Neuronal stem cell (in vitro differentiated cells): Measurements from ENCODE around the gene SLC32A1. TPM values are rescaled to one million over a fixed set of nuclear protein-coding genes. Genes with fewer than 3 reads are reported as not detected.

Source experiments
- DNase-seq: peaks from one replicate; pipeline ENCODE4 v3.0.0-alpha.2; 2013; ENCODE audit warnings: low spot score
- H2AFZ ChIP-seq: one replicate; pipeline ENCODE4 v1.6.1; 2013; ENCODE audit warnings: mild to moderate bottlenecking, low read length, inconsistent platforms
- H2AK5ac ChIP-seq: 2 replicates; pipeline ENCODE4 v1.6.1; 2013; ENCODE audit warnings: low read depth, mild to moderate bottlenecking, inconsistent platforms, low read length, moderate library complexity, mixed read lengths
- H2BK120ac ChIP-seq: 2 replicates; pipeline ENCODE4 v1.6.1; 2013; ENCODE audit warnings: low read depth, mild to moderate bottlenecking, inconsistent platforms, low read length, moderate library complexity, mixed read lengths
- H2BK12ac ChIP-seq: one replicate; pipeline ENCODE4 v1.6.1; 2013; ENCODE audit warnings: low read length, inconsistent platforms
- H2BK15ac ChIP-seq: 2 replicates; pipeline ENCODE4 v1.6.1; 2013; ENCODE audit warnings: mild to moderate bottlenecking, low read length, inconsistent platforms, mixed read lengths
- H2BK5ac ChIP-seq: one replicate; pipeline ENCODE4 v1.6.1; 2013; ENCODE audit warnings: inconsistent platforms, mild to moderate bottlenecking, low read length, moderate library complexity
- H3K14ac ChIP-seq: one replicate; pipeline ENCODE4 v1.6.1; 2013; ENCODE audit warnings: low read length, inconsistent platforms
- H3K18ac ChIP-seq: 2 replicates; pipeline ENCODE4 v1.6.1; 2013; ENCODE audit warnings: low read length, inconsistent platforms
- H3K23ac ChIP-seq: 2 replicates; pipeline ENCODE4 v1.6.1; 2013; ENCODE audit warnings: low read depth, mild to moderate bottlenecking, mixed read lengths, low read length, inconsistent platforms; ENCODE audit not compliant: poor library complexity
- H3K27ac ChIP-seq: replicated peaks from 3 replicates; pipeline ENCODE4 v1.5.1; 2013; ENCODE audit warnings: low read length, inconsistent platforms
- H3K27me3 ChIP-seq, 3 experiments: 2 replicates each; pipeline ENCODE4 v1.6.1; 2013; ENCODE audit warnings: low read length in 3 of 3, mild to moderate bottlenecking in 2 of 3, inconsistent platforms in 1 of 3, low read depth in 1 of 3, mixed read lengths in 1 of 3, moderate library complexity in 1 of 3; ENCODE audit not compliant: control insufficient read depth in 3 of 3, insufficient read depth in 3 of 3
- H3K36me3 ChIP-seq, 2 donors: replicated peaks in 1 of 2; 2 replicates each; pipeline ENCODE4 v1.6.1; 2013; ENCODE audit warnings: low read length in 2 of 2; ENCODE audit not compliant: control insufficient read depth in 2 of 2, insufficient read depth in 2 of 2
- H3K4ac ChIP-seq: 2 replicates; pipeline ENCODE4 v1.6.1; 2013; ENCODE audit warnings: inconsistent platforms, mild to moderate bottlenecking, low read length, moderate library complexity
- H3K4me1 ChIP-seq, 2 donors: 1 replicate in 1 of 2; 2 replicates in 1 of 2; pipeline ENCODE4 v1.6.1; 2013; ENCODE audit warnings: low read length in 2 of 2, low read depth in 1 of 2; ENCODE audit not compliant: control insufficient read depth in 2 of 2, insufficient read depth in 1 of 2
- H3K4me2 ChIP-seq: one replicate; pipeline ENCODE4 v1.6.1; 2013; ENCODE audit warnings: mild to moderate bottlenecking, low read length, inconsistent platforms; ENCODE audit not compliant: insufficient read depth, poor library complexity, severe bottlenecking
- H3K4me3 ChIP-seq, 2 donors: 2 replicates each; pipeline ENCODE4 v1.5.1; 2013; ENCODE audit warnings: low read length in 2 of 2, mild to moderate bottlenecking in 2 of 2, inconsistent platforms in 1 of 2, moderate library complexity in 1 of 2
- H3K79me1 ChIP-seq: one replicate; pipeline ENCODE4 v1.6.1; 2013; ENCODE audit warnings: low read depth, mild to moderate bottlenecking, inconsistent platforms, low read length, moderate library complexity
- H3K9ac ChIP-seq: one replicate; pipeline ENCODE4 v1.6.1; 2013; ENCODE audit warnings: mild to moderate bottlenecking, low read depth, low read length, inconsistent platforms; ENCODE audit not compliant: poor library complexity
- H3K9me3 ChIP-seq, 2 donors: replicated peaks in 1 of 2; 2 replicates each; pipeline versions ENCODE3 to v1.6.1; 2013; ENCODE audit warnings: low read length in 2 of 2, mild to moderate bottlenecking in 2 of 2, inconsistent platforms in 1 of 2, low read depth in 1 of 2, mixed read lengths in 1 of 2, moderate library complexity in 1 of 2; ENCODE audit not compliant: control insufficient read depth in 2 of 2, insufficient read depth in 1 of 2
- H4K8ac ChIP-seq: one replicate; pipeline ENCODE4 v1.6.1; 2013; ENCODE audit warnings: low read depth, mild to moderate bottlenecking, inconsistent platforms, low read length, moderate library complexity
- H4K91ac ChIP-seq: one replicate; pipeline ENCODE4 v1.6.1; 2013; ENCODE audit warnings: low read length, low read depth, mild to moderate bottlenecking, inconsistent platforms; ENCODE audit not compliant: poor library complexity
- WGBS, 2 donors: extraction: QIAGEN DNeasy Blood & Tissue Kit; methylation state at CpG; one replicate each; pipeline ENCODE4 v1.1.7; 2013; ENCODE audit warnings: missing lambda C conversion rate in 2 of 2, mixed read lengths in 1 of 2; ENCODE audit not compliant: insufficient read length in 2 of 2, insufficient replicate concordance in 1 of 2; ENCODE audit errors: extremely low coverage in 2 of 2; 5-methylcytosine and 5-hydroxymethylcytosine counted together
- polyA plus RNA-seq, 2 experiments: library from polyadenylated mRNA; stranded (reverse); fragments of 200-250 nt; gene quantifications; one replicate each; pipeline ENCODE4 v1.2.3, GENCODE V29; 2013

The SLC32A1 gene, protein sequence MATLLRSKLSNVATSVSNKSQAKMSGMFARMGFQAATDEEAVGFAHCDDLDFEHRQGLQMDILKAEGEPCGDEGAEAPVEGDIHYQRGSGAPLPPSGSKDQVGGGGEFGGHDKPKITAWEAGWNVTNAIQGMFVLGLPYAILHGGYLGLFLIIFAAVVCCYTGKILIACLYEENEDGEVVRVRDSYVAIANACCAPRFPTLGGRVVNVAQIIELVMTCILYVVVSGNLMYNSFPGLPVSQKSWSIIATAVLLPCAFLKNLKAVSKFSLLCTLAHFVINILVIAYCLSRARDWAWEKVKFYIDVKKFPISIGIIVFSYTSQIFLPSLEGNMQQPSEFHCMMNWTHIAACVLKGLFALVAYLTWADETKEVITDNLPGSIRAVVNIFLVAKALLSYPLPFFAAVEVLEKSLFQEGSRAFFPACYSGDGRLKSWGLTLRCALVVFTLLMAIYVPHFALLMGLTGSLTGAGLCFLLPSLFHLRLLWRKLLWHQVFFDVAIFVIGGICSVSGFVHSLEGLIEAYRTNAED
- 0.11 TPM for polyA plus RNA-seq (2013, experiment 1 of 2)
- polyA plus RNA-seq (2013, experiment 2 of 2): 0.14 TPM

GRCh38 chr20:38723848-38724625, at the start of gene SLC32A1:
TSS of gene SLC32A1 (plus strand) at chr20:38724486. CDS start at chr20:38724725, 239 bp downstream.
- H3K4ac ChIP-seq: no peak within 1 kb of the TSS
- H3K36me3 ChIP-seq: no peaks in the 10 kb centered on the region
- no peak within 1 kb of the TSS for H3K27ac ChIP-seq
- no peak within 1 kb of the TSS for H2BK120ac ChIP-seq
- peak within 1 kb of the TSS; percentile 4 for H2BK12ac ChIP-seq
- H3K4me3 ChIP-seq: peak within 1 kb of the TSS in 1 of 2 donors; percentile 13
- peak within 1 kb of the TSS; percentile 82 for H2AFZ ChIP-seq
- peak within 1 kb of the TSS; percentile 92 for H3K18ac ChIP-seq
- peaks cover 62 to 100% (median 95%) of the 10 kb centered on the region in 3 experiments for H3K27me3 ChIP-seq
- WGBS, 2 donors: no CpG with 5 or more reads among the region's 76 CpGs
- H3K9me3 ChIP-seq: peaks cover 5 to 9% of the 10 kb centered on the region in 2 donors
- H3K14ac ChIP-seq: peak within 1 kb of the TSS; percentile 49
- H3K4me2 ChIP-seq: peak within 1 kb of the TSS; percentile 72
- peak within 1 kb of the TSS; percentile 33 for H2AK5ac ChIP-seq
- DNase-seq: no peak
- H3K79me1 ChIP-seq: no peaks in the 10 kb centered on the region
- H3K9ac ChIP-seq: peak within 1 kb of the TSS; percentile 24
- H4K8ac ChIP-seq: no peak within 1 kb of the TSS
- H2BK5ac ChIP-seq: peak within 1 kb of the TSS; percentile 7
- peak within 1 kb of the TSS; percentile 68 for H2BK15ac ChIP-seq
- H4K91ac ChIP-seq: no peak within 1 kb of the TSS
- H3K23ac ChIP-seq: peak within 1 kb of the TSS; percentile 83
- H3K4me1 ChIP-seq: peaks cover 9 to 38% of the 10 kb centered on the region in 2 donors

DNA sequence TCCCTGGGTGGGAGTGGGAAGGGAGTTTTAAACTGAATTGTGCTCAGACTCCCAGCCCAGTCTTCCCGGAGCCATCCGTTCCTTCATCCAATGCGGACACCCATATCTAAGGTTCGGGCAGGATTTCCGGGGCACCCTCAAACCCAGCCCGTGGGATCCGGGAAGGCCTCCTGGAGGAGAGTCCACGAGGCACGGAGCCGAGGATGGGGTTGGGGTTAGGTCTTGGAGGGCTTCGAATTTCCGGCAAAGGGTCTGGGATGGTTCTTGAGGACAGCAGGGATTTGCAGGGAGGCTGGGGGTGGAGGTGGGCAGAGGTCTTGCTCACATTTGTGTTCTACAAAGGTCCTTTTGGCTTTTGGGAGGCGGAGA, 49.5 kb upstream of the SLC32A1 start:
- no peak overlapping the region for H3K27ac ChIP-seq
- no peak overlapping the region for H2BK120ac ChIP-seq
- H3K4me2 ChIP-seq: peak overlapping the region; percentile 54
- H3K4ac ChIP-seq: no peak overlapping the region
- DNase-seq: no peak
- H3K27me3 ChIP-seq: peaks cover 0 to 39% (median 19%) of the 10 kb centered on the region in 3 experiments
- peak overlapping the region; percentile 7 to 18 for H3K4me3 ChIP-seq
- H2AK5ac ChIP-seq: peak overlapping the region; percentile 91
- no peak overlapping the region for H2BK12ac ChIP-seq
- H3K9me3 ChIP-seq: peaks cover 0 to 2% of the 10 kb centered on the region in 2 donors
- H3K23ac ChIP-seq: no peak overlapping the region
- peak overlapping the region; percentile 93 for H2AFZ ChIP-seq
- H2BK15ac ChIP-seq: peak overlapping the region; percentile 81
- H3K9ac ChIP-seq: no peak overlapping the region
- no peaks in the 10 kb centered on the region for H3K36me3 ChIP-seq
- no peak overlapping the region for H3K14ac ChIP-seq
- no peak overlapping the region for H4K91ac ChIP-seq
- no CpG with 5 or more reads among the region's 13 CpGs for WGBS, 2 donors
- H3K18ac ChIP-seq: peak overlapping the region; percentile 91
- H4K8ac ChIP-seq: no peak overlapping the region
- H2BK5ac ChIP-seq: no peak overlapping the region
- peaks cover 1 to 9% of the 10 kb centered on the region in 2 donors for H3K4me1 ChIP-seq
- no peaks in the 10 kb centered on the region for H3K79me1 ChIP-seq

DNA sequence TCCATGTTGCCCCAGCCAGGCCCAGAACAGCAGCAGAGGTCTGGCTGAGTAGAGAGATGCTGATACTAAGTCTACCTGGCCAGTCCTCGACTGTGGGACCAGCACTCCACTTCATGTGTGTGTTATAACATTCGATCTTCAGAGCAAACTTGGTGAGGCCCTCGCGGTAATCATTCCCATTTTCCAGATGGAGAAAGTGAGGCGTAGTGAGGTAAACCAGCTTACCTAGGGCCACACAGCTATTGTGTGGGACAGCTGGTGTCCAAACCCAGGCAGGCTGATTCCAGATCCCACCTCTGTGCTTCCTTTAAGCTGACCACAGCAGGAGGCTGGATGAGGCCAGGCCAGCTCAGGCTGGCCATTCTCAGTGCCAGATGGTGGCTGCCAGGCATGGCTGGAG, 47.7 kb upstream of the SLC32A1 start:
- no peak overlapping the region for H2AFZ ChIP-seq
- no peak overlapping the region for H3K9ac ChIP-seq
- no peak overlapping the region for H3K14ac ChIP-seq
- no peaks in the 10 kb centered on the region for H3K79me1 ChIP-seq
- no peaks in the 10 kb centered on the region for H3K36me3 ChIP-seq
- no peak overlapping the region for H4K8ac ChIP-seq
- H2BK12ac ChIP-seq: no peak overlapping the region
- no peak overlapping the region for H2AK5ac ChIP-seq
- WGBS, 2 donors: no CpG with 5 or more reads among the region's 5 CpGs
- peaks cover 0 to 2% of the 10 kb centered on the region in 2 donors for H3K9me3 ChIP-seq
- no peak overlapping the region for H4K91ac ChIP-seq
- no peak overlapping the region for H2BK120ac ChIP-seq
- no peak overlapping the region for H3K4me3 ChIP-seq
- no peak overlapping the region for H3K27ac ChIP-seq
- H2BK5ac ChIP-seq: no peak overlapping the region
- no peak for DNase-seq
- H3K23ac ChIP-seq: no peak overlapping the region
- H3K27me3 ChIP-seq: peaks cover 0 to 27% (median 19%) of the 10 kb centered on the region in 3 experiments
- no peak overlapping the region for H3K4me2 ChIP-seq
- no peak overlapping the region for H2BK15ac ChIP-seq
- H3K4ac ChIP-seq: no peak overlapping the region
- H3K18ac ChIP-seq: no peak overlapping the region
- peaks cover 1 to 5% of the 10 kb centered on the region in 2 donors for H3K4me1 ChIP-seq
